Omental fat pad (tissue), 4 donors: ENCODE results near the gene NR2F1-AS1. TPM values are rescaled to one million over a fixed set of nuclear protein-coding genes. Genes with fewer than 3 reads are reported as not detected.
A peak's percentile ranks its signal among the peaks of the same experiment; 100 is the strongest.

Experiments used
- ATAC-seq: fragments of 150-250 bp; one replicate; pipeline ENCODE4 v1.9.1; 2016; ENCODE audit warnings: mild to moderate bottlenecking, moderate library complexity; ENCODE audit not compliant: low FRiP score
- DNase-seq: peaks from one replicate; pipeline ENCODE4 v3.0.0-alpha.2; 2019; ENCODE audit warnings: low spot score
- total RNA-seq, 4 donors: library from RNA; depleted of rRNA; stranded (reverse); fragments of >200 nt; gene quantifications; one replicate each; pipeline ENCODE4 v1.1.0, GENCODE V29; 2016
- TF ChIP-seq, protein P1 (sequence below), 3 donors: fragments of 450-650 bp; IDR thresholded peaks; one replicate each; pipeline ENCODE4 v1.5.1; 2016 to 2017; ENCODE audit warnings: antibody characterized with exemption in 3 of 3, mild to moderate bottlenecking in 3 of 3, moderate library complexity in 2 of 3

NR2F1-AS1 gene
- 10 to 100 TPM; 17.3 to 31.0 (median 22.9) TPM for total RNA-seq

DNA sequence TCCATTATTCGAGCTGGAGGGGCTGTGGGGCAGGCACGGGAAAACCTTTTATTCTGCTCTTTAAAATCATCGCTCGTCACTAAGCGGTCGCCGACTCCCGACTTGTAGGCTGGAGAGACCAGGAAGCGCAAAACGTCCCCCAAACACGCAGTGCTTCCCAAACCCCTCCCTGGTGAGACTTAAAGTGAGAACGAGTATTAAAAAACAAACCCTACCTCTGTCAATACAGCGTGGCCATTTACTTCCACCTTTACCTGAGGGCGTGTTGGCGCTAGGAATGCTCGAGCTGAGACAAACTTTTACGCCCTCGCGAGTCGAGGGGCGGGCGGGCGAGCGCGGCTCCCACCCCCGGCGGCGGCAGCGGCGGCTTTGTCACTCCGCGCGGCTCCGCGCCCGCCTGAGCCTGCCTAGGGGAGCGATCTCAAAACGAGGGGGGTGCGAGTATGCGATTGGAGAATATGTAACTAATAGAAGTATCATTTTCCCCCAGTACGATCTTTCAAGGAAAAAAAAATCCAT is at the start of gene NR2F1-AS1:
Gene NR2F1-AS1, minus strand, starts transcription at position 293 of the 519 bp plus-strand sequence.
- ATAC-seq (peak; percentile 3), DNase-seq (no peak)
- TF ChIP-seq, protein P1, sequence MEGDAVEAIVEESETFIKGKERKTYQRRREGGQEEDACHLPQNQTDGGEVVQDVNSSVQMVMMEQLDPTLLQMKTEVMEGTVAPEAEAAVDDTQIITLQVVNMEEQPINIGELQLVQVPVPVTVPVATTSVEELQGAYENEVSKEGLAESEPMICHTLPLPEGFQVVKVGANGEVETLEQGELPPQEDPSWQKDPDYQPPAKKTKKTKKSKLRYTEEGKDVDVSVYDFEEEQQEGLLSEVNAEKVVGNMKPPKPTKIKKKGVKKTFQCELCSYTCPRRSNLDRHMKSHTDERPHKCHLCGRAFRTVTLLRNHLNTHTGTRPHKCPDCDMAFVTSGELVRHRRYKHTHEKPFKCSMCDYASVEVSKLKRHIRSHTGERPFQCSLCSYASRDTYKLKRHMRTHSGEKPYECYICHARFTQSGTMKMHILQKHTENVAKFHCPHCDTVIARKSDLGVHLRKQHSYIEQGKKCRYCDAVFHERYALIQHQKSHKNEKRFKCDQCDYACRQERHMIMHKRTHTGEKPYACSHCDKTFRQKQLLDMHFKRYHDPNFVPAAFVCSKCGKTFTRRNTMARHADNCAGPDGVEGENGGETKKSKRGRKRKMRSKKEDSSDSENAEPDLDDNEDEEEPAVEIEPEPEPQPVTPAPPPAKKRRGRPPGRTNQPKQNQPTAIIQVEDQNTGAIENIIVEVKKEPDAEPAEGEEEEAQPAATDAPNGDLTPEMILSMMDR (IDR thresholded peaks at IDR 0.05) = no peak

DNA sequence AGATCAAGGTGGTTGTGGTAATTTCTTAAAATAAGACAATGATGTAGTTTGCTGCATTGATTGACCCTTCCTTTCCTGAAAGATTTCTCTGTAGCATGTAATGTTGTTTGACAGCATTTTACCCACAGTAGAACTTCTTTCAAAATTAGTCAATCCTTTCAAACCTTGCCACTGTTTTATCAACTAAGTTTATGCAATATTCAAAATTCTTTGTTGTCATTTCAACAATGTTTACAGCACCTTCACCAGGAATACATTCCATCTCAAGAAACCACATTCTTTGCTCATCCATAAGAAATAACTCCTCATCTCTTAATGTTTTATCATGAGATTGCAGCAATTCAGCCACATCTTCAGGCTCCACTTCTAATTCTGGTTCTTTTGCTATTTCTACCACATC is 45.8 kb upstream of the NR2F1-AS1 start:
- no peak for ATAC-seq
- no peak for DNase-seq
- TF ChIP-seq, protein P1 (IDR thresholded peaks at IDR 0.05) = no peak

DNA sequence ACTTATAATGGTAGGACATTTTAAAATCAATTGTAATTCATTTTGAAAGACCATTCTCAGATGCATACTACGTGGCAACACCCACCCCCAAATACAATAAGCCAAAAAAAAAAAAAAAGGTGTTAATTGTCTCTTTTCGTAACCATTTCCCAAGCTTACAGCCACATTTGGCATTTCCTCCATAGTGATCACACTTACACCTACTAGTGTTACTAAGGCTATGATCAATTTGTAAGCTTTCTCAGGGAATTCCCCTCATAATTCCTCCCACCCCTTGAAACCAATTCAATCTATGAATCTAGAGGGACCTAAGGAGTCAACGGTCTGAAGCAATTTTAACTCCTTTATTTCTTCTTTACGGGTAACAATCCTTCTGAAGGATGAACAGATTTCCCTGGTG is 42.1 kb upstream of the NR2F1-AS1 start:
- ATAC-seq (no peak), DNase-seq (no peak)
- TF ChIP-seq, protein P1 (IDR thresholded peaks at IDR 0.05) = no peak

DNA sequence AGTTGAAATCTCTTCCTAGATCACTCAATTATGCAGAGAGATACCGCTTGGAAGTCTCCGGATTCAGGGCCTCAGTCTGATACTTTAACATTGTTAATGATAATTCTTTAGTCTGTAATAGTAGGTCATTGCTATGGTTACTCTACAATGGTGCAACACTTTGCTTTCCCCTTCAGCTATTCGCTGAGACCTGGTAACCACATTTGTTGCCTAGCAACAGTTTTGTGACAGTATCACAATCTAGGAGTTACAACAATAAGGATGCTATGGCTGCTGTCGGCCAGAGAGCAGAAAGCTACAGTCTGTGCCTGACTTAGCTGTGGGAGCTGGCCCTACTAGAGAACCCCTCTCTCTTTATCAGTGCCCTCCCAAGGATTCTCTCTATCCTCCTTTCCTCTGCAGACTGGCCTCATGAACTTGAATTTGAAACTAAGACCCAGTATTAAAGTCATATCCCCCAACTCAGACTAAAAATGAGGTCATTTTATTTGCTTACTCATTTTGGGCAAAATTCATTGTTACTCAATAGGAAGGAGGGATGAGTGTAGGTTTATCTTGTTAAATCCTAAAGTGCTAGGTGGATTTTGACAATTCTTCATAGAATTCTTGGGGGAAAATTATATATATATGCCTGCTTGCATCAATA is 41.3 kb upstream of the NR2F1-AS1 start:
- ATAC-seq = peak; percentile 2
- DNase-seq = no peak
- TF ChIP-seq, protein P1 (IDR thresholded peaks at IDR 0.05) = no peak

DNA sequence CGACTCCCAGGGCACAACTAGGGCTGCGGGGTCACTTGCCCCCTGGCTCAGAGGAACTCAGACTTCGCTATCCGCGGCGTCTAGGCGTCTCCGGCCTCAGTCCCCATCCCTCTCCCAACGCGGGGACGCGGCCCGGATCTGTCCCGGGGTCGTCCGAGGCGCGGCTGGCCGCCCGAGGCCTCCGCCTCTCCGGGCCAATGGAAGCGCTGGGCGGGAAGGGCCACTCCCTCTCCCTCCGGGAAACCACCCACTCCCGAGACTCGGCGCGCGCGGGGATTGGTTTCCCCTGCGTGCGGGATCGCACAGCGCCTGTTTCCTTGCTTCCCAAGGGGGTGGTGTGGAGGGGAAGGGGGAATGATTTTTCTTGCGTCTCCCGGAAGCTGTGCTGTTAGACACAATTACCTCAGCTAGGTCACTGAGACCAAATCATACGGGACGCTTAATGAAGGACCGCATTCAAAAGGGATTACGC is 40.3 kb upstream of the NR2F1-AS1 start:
- no peak for DNase-seq
- peak; percentile 94 for ATAC-seq
- TF ChIP-seq, protein P1 (IDR thresholded peaks at IDR 0.05) = no peak

DNA sequence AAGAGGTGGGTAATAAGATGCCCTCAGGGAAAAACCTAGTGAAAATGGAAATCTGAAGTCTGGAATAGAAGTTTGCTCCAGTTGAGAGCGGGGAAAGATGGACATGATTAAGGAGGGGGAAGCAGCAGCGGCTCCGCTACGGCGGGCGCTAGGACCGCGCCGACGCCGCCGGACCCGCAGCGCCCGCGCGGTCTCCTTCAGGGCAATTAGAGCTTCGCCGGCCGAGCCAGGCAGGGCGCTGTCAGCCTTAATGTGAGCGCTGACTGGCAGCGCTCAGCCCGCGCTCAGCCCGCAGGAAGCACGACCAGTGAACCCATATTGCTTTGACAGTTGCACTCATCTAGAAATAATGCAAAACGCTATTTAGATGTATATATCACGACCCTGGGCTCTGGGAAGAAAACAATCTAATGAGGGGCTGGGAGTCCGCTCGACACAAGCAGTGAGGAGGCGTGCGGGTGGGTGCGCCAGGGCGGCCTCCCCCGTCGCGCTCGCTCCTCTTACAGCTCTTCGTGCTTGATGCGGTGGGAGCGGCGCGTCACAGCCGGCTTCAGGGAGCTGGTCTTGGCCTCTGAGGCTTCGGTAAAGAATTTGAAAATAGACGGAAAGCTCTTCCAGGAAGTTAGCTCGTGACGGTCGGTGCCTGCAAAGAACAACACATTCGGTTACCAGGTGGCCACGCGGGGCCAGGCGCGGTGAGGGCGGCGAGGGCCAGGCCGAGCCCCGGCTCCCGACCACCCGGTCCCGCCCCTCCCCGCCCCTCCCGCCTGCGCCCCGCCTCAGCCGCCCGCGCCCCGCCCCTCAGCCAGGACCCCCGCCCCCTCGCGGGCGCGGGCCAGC is 39.7 kb upstream of the NR2F1-AS1 start:
- TF ChIP-seq, protein P1 (IDR thresholded peaks at IDR 0.05) = no peak
- ATAC-seq (peak; percentile 86), DNase-seq (no peak)
